GM10248 (cell line): ENCODE results near the gene UFL1.

Experiments used
- CTCF ChIA-PET: fragments of 300-600 bp; sonication (Branson Sonifier 250); formaldehyde crosslinking; extraction: SDS; loops from one replicate; lab custom pipeline; 2021; ENCODE audit warnings: antibody characterized with exemption; lab: Yijun Ruan, JAX
- POLR2A ChIA-PET: fragments of 350-650 bp; sonication (Branson Sonifier 250); formaldehyde crosslinking; extraction: SDS; loops from one replicate; lab custom pipeline; 2020; ENCODE audit warnings: antibody characterized with exemption; lab: Yijun Ruan, JAX
- DNase-seq: peaks from one replicate; pipeline ENCODE4 v3.0.0; 2012; ENCODE audit errors: extremely low spot score
- CTCF ChIP-seq: IDR thresholded peaks from 2 replicates; pipeline ENCODE4 v1.5.1; 2012; ENCODE audit warnings: mild to moderate bottlenecking, low read depth; ENCODE audit errors: extremely low read depth, missing control alignments, control extremely low read depth

The UFL1 gene

DNA sequence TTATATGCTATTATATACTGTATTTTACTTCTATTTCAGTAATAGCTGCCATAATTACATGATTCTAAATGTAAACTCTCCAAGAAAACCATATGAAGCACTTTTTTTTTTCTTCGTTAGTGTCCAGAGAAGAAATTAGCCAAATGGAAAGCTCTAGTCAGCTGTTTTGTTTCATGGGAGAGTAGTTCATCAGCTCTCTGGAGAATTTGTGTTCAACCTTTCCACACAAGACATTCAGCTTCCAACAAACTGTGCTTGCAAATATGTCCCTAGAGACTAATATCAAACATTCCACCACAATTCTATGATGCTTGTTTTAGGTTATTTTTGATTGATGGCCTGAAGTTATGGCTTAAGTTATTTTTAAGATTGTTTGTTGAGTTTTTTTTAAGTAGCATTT lies 60.8 kb downstream of the UFL1 start:
- CTCF ChIA-PET: no interaction called here
- POLR2A ChIA-PET: no interaction called here
- no peak for DNase-seq

GRCh38 chr6:96604420-96604819 lies 82.8 kb downstream of the UFL1 start:
- TF ChIP-seq CTCF: no peak
- ChIA-PET POLR2A (no interaction called here), CTCF (interaction anchor here (1.0 to 1.4 kb wide), 3 partner anchors 10 to 13 kb away, joined by 3 to 5 read pairs (median 3); no protein-coding TSS in a partner anchor)
- no peak for DNase-seq

More for the DNA sequence above, 60.8 kb downstream of the UFL1 start:
- no peak for TF ChIP-seq CTCF
